ENCODE measurements around the gene VPS8. TPM values are rescaled to one million over a fixed set of nuclear protein-coding genes. Genes with fewer than 3 reads are reported as not detected.

VPS8 gene
- total RNA-seq, 2 donors from 2014 or later = 40.1 to 78.0 TPM

DNA sequence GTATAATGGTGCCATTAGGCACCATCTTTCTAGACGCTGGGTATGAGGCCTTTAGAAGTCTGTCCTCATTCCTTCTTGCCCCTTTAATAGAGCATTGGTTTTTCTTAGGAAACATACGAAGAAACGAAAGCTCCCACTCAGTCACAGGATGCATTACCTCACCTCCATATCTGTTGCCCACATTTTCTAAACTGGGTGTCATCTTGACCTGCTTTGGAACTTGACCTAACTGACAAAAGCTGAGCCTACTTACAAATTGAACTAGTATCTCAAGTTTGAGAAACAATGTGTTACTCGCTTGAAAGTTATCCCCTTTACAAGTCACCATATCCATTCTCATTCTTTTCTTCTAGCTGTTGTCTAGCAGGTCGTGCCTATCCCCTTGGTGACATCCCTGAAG is 102.7 kb downstream of the VPS8 start:
- TF ChIP-seq, protein P1, sequence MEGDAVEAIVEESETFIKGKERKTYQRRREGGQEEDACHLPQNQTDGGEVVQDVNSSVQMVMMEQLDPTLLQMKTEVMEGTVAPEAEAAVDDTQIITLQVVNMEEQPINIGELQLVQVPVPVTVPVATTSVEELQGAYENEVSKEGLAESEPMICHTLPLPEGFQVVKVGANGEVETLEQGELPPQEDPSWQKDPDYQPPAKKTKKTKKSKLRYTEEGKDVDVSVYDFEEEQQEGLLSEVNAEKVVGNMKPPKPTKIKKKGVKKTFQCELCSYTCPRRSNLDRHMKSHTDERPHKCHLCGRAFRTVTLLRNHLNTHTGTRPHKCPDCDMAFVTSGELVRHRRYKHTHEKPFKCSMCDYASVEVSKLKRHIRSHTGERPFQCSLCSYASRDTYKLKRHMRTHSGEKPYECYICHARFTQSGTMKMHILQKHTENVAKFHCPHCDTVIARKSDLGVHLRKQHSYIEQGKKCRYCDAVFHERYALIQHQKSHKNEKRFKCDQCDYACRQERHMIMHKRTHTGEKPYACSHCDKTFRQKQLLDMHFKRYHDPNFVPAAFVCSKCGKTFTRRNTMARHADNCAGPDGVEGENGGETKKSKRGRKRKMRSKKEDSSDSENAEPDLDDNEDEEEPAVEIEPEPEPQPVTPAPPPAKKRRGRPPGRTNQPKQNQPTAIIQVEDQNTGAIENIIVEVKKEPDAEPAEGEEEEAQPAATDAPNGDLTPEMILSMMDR (IDR thresholded peaks at IDR 0.05) = no peak
- H3K4me3 ChIP-seq = no peak overlapping the region
- peaks cover 7 to 13% of the 10 kb centered on the region in 2 donors for H3K4me1 ChIP-seq (ENCODE audit: control insufficient read depth in 1 of 2, low read depth in 2 of 2)
- peaks cover 6% of the 10 kb centered on the region for H3K36me3 ChIP-seq
- H3K9me3 ChIP-seq = no peaks in the 10 kb centered on the region
- no peaks in the 10 kb centered on the region for H3K27me3 ChIP-seq (replicated peaks; ENCODE audit: insufficient read depth)
- ATAC-seq (ENCODE audit: insufficient number of reproducible peaks, low FRiP score, low read depth) (no peak), DNase-seq (ENCODE audit: low spot score) (no peak)
- H3K27ac ChIP-seq = no peak overlapping the region

DNA sequence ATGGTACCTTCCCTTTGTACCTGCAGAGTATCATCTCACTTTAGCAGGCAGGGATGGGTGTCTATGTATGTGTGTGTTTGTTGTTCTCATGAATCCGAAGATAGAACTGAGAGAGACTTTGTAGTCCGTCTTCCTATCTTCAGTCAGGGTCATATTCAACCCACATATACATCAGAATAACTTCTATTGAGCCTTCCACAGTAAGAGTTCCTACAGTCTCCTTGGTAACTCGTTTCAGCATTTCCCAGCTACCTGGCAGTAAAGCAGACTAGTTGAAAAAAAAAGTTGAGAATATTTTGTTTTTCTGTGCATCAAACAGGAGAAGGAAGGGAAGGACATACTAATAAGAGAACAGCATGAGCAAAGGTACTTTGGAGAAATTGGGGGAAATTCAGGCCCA is 106.8 kb downstream of the VPS8 start:
- H3K36me3 ChIP-seq = peaks cover 10% of the 10 kb centered on the region
- H3K4me3 ChIP-seq = no peak overlapping the region
- TF ChIP-seq, protein P1 (IDR thresholded peaks at IDR 0.05) = no peak
- ATAC-seq (ENCODE audit: insufficient number of reproducible peaks, low FRiP score, low read depth) (no peak), DNase-seq (ENCODE audit: low spot score) (no peak)
- H3K4me1 ChIP-seq (ENCODE audit: control insufficient read depth in 1 of 2, low read depth in 2 of 2) = no peaks in the 10 kb centered on the region
- H3K27me3 ChIP-seq (replicated peaks; ENCODE audit: insufficient read depth) = no peaks in the 10 kb centered on the region
- no peak overlapping the region for H3K27ac ChIP-seq
- no peaks in the 10 kb centered on the region for H3K9me3 ChIP-seq

DNA sequence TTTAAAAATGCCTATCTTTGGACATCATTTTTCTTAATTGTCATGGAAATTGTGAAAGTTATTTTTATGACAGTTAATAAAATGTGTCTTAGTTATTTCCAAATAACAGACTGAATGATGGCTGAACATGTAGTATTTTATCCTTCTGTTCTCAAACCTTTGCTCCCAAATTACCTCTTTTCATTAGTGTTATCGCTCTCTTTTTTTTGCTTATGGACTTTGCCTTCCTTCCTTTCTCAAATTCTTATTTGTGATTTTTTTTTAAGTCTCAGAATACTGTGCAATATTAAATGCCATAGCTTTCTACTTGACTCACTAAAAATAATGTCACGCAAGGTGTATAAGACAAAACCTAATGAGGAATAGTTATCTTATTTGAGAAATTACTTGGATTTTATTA is 107.7 kb downstream of the VPS8 start:
- Histone ChIP-seq H3K9me3 (no peaks in the 10 kb centered on the region), H3K4me3 (no peak overlapping the region), H3K4me1 (ENCODE audit: control insufficient read depth in 1 of 2, low read depth in 2 of 2) (no peaks in the 10 kb centered on the region), H3K36me3 (peaks cover 10% of the 10 kb centered on the region), H3K27ac (no peak overlapping the region), H3K27me3 (replicated peaks; ENCODE audit: insufficient read depth) (no peaks in the 10 kb centered on the region)
- no peak for DNase-seq (ENCODE audit: low spot score)
- ATAC-seq (ENCODE audit: insufficient number of reproducible peaks, low FRiP score, low read depth) = no peak
- TF ChIP-seq, protein P1 (IDR thresholded peaks at IDR 0.05) = no peak

DNA sequence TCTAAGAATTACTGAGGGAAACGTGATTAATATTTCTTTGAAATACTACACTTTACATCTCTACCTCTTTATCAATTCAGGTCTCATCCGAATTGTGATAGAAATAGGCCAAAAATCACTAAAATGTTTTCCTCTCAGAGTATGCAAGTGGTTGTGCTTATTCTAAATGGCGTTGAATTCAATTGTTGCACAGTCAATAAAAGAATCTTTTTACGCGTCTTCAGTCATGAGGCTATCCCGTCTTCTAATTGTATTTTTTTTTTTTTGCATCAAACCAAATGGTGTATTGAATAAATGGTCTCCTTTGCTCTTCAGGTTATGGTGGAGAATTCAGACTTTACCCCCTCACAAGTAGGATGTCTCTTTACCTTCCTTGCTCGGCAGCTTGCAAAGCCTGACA is 112.6 kb downstream of the VPS8 start:
- no peak for ATAC-seq (ENCODE audit: insufficient number of reproducible peaks, low FRiP score, low read depth)
- peaks cover 12% of the 10 kb centered on the region for H3K36me3 ChIP-seq
- H3K9me3 ChIP-seq = no peaks in the 10 kb centered on the region
- no peak overlapping the region for H3K4me3 ChIP-seq
- TF ChIP-seq, protein P1 (IDR thresholded peaks at IDR 0.05) = no peak
- H3K27me3 ChIP-seq (replicated peaks; ENCODE audit: insufficient read depth) = no peaks in the 10 kb centered on the region
- DNase-seq (ENCODE audit: low spot score) = no peak
- no peaks in the 10 kb centered on the region for H3K4me1 ChIP-seq (ENCODE audit: control insufficient read depth in 1 of 2, low read depth in 2 of 2)
- no peak overlapping the region for H3K27ac ChIP-seq

DNA sequence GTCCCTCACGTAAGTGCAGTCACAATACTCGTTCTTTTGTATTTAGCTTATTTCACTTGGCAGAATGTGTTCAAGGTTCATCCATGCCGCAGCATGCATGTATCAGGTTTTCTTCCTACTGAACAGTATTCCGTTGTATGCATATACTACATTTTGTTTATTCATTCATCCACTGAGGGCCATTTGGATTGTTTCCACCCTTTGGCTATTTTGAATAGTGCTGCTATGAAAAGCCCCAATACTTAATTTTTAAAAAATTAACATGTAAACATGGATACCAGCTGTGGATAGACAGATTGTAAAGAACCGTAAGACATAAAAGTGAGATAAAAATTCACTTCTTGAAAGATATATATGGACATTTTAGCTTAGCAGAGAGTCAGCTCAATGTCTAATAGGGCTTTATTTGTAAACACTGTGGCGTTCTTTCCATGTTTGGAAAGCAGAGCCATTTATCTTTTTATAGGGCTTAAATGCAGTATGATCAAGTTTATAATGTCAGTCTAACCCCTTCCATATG is 115.9 kb downstream of the VPS8 start:
- TF ChIP-seq, protein P1 (IDR thresholded peaks at IDR 0.05) = no peak
- H3K27me3 ChIP-seq (replicated peaks; ENCODE audit: insufficient read depth) = no peaks in the 10 kb centered on the region
- H3K9me3 ChIP-seq = no peaks in the 10 kb centered on the region
- H3K36me3 ChIP-seq = peaks cover 11% of the 10 kb centered on the region
- DNase-seq (ENCODE audit: low spot score) (no peak), ATAC-seq (ENCODE audit: insufficient number of reproducible peaks, low FRiP score, low read depth) (no peak)
- no peak overlapping the region for H3K27ac ChIP-seq
- no peaks in the 10 kb centered on the region for H3K4me1 ChIP-seq (ENCODE audit: control insufficient read depth in 1 of 2, low read depth in 2 of 2)
- no peak overlapping the region for H3K4me3 ChIP-seq

Data from thoracic aorta (tissue), 2 donors.